HG03354 (cell line): ENCODE measurements around the gene DISC1.

Experiments used
- ATAC-seq: cut with Tn5 transposase; IDR thresholded peaks from one replicate; pipeline ENCODE4 v1.9.1; 2021; ENCODE audit warnings: mild to moderate bottlenecking; ENCODE audit not compliant: unreplicated experiment, poor library complexity, severe bottlenecking

The DISC1 gene

DNA sequence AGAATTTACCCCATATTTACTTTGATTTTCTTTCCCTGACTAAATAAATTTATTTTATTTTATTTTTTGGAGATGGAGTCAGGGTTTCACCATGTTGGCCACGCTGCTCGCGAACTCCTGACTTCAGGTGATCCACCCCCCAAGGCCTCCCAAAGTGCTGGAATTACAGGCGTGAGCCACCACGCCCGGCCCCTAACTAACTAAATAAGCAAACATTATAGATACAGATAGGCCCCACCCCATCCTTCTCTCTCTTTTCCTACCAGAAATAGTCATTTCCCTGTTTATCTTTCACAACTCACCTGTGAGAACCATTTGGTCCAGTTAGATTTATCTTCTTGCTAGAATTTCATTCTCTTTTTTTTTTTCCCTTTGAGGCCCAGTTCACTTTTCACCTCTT lies 167.3 kb downstream of the DISC1 start:
- ATAC-seq: no peak

DNA sequence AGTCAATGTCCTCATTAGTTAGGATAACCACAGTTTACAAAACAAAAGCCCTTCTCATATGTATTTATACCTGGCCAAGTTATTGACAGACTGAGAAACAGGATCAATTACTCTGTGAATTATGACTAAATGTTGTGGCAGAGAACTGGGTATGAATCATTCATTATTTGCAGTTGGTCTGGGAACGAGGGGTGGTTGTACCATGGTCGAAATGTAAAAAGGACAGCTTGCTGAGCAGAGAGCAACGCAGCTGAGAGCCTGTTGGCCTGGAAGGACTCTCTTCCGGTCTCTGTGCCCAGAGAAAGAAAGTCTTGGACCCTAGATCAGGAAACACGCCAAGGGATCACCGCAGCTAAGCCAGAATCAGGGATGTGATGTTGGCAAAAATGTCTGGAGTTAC lies 169.6 kb downstream of the DISC1 start:
- no peak for ATAC-seq

DNA sequence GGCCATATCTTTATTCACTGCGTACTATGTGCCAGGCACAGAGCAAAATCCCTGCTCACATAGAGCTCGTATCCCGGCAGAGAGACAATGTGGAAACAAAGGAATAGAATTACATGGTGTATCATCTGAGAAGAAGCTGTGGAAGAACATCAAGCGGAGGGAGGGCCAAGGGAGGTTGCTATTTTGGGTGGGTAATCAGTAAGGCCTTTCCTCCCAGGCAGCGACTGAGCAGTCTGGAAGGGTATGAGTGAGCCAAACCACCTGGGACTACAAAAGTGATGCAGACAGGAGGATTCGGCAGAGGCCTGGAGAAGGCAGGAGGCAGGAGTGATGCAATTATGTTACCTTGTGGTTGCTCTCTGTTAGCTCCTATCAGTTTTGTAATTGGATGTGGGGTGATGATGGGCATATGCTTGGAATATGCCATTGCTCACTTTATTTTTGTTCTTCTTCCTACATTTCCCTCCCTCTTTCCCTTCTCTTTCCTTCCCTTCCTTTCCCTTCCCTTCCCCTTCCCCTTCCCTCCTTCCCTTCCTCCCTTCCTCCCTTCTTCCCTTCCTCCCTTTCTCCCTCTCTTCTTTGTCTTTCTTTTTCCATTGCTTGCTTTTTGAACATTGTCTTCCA lies 172.9 kb downstream of the DISC1 start:
- ATAC-seq: no peak

DNA sequence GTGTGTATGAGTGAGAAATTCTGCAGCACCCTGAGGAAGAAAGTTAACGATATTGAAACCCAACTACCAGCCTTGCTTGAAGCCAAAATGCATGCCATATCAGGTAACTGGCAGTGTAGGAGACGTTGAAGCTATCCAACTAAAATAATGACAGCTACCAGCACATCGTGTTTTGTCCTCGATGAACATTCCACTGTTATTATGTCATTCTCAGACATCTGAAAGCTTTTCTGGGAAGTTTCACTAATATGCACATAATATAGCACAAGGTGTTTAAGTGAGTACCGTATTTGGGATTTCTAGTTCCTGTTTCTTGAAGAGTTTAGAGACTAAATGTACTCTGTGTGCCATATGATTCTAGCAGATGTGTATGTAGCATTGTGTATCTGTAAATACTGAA lies 173.5 kb downstream of the DISC1 start:
- no peak for ATAC-seq

DNA sequence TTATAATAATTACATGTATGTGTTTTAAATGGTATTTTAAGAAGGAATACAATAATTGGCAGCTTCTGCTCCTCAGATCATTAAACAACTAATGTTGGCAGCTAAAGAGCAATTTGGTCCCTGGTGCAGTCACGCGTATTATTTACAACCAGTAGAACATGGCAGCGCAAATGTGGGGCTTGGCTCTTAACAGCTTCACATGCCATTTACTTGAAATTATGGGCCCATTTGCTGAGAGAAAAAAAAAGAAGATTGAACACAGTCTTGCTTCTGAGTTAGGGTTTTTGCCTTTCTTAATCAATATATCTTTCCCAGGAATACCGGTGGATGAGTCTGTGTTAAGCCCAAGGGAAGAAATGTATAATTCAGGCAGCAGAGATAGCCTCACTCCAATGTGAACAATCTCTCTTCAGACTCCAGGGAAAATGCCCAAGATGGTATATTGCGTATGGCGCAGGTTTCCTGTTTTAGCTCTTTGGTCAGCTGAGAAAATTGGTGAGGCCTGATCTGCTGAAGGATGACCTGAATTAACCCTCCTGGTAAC lies 174.5 kb downstream of the DISC1 start:
- no peak for ATAC-seq

DNA sequence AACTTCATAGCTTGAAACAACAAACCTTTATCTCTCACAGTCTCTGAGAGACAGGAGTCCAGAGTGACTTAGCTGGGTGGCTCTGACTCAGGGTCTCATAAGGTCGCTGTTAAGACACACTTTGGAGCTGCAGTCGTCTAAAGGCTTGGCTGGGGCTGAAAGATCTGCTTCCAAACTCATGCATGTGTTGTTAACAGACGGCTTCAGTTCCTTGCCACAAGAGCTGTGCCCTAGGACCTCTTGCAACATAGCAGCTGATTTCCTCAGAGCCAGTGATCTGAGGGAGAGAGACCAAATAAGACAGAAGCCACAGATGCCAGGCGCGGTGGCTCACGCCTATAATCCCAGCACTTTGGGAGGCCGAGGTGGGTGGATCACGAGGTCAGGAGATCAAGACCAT lies 176.8 kb downstream of the DISC1 start:
- ATAC-seq: no peak

DNA sequence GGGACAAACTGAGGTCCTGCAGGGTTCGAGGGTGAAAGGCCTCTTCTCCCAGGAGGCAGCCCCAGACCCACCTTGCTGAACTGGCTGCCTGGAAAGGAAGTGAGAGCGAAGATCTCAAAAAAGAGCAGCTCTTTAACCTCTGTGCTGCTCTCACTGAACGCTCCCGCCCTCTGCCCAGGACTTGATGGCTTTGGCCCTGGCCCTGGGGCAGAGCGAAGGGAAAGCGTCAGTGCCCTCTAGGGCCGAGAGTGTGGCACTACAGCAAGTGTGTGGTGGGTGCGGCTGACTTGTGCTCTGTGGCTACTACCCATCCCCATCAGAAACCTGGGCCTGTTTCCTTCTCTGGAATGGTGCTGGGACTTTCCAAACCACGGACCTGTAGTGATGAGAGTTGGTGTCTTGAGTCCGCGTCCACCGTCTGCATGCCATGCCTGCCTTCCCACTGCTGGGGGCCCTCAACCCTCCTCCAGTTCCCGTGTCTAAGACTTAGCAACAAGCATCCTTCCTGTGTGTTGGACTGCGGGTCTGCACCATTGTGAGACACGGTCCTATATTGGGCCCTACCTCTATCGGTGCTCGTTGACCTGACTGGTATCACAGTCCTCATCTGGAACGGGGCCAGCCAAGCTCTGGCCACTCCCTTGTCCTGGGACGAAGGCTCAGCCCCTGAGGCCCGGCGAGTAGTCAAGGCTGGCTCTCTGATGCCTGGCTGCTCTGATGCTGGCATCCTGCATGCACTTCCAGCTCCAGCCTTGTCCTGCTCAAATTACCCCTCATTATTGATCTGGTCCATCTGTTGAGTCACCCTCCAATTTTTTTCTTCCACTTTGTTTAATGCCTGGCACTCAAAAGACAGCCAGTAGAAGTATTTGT lies 180.3 kb downstream of the DISC1 start:
- ATAC-seq: peak; percentile 93

DNA sequence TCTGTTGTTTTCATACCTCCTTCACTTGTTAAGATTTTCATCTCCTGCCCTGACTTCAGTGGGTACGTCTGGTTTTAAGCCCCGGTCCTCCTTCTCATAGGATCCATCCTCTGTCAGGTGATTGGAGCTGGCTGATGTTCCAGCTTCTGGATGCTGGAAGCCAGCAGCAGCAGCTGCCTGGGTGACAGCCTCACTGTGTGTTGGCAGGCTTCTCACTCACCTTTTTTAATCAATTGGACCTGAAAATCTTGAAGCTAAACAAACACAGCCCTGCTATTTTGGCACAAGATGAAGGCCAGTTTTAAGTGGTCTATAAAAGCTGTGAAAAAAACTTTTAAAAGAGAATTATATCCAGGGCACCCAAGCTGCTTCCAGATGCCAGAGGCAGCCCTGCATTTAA lies 181.0 kb downstream of the DISC1 start:
- no peak for ATAC-seq

DNA sequence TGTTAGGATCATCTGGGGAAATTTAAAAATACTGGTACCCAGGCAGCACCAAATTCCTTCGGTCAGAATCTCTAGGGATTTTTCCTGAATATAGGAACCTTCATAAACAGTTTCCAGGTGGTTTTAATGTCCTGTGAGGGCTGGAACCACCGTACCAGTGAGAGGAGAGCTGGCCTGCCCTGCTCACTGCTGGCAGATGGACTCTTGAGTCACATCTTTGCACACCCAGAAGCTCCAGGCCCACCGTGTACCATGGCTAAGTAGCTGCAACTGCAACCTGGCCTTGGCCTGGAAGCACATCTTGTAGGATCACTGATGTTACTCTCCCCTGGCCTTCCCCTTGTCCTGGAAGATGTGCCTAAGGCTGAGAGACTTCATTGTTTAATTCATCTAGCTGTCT lies 181.5 kb downstream of the DISC1 start:
- ATAC-seq: no peak

DNA sequence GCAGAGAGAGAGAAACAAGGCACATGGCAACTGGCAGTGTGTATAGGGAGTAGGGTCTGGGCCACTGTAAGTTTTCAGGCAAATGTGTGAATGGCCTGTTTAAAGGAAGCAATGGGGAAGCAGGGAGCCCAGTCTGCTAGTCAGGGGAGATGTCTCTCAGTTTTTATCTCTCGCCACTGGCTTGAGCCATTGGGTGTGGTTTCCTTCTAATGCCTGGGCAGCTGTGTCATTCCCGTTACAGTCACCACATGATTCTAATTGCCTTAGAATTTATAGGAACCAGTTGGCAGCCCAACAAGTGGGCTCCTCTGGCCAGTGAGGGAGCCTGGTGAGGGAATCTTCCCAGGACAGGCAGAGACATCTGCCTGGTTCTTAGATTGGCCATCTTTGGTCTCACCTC lies 182.4 kb downstream of the DISC1 start:
- ATAC-seq: no peak

DNA sequence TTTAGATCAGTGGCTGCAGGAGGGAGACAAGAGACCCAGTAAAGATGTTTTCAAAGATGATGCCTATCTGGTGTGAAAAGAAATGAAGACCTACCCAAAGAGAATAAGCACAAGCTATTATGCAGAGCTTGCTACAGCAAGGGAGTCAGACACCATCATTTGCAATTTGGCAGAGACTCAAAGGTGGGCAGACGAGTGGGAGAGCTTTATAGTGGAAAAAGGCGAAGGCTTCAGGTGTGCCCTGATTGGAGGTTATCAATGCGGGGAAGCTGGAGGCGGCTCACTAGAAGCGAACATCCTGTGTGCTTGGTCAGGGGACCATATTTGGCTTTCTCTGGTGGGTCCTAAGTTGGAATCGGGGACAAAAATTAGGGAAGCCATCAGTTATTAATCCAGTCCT lies 183.8 kb downstream of the DISC1 start:
- ATAC-seq: no peak

DNA sequence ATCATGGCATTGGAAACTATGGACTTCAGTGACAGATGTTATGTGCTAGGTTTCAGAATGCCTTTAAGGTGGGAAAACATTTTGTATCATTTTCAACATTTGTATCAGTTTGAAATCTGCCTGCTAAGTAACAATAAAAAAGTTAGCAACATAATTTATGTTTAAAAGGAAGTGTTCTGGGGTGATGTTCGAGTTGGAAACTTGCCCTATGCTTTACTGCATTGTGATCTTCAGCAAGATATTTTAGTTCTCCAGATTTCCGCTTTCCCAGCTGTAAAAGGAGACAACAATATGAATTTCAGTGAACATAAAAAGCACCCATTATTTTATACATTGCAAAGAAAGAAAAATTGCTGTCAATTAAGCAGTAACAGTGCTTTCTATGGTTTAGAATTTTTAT lies 187.4 kb downstream of the DISC1 start:
- no peak for ATAC-seq

DNA sequence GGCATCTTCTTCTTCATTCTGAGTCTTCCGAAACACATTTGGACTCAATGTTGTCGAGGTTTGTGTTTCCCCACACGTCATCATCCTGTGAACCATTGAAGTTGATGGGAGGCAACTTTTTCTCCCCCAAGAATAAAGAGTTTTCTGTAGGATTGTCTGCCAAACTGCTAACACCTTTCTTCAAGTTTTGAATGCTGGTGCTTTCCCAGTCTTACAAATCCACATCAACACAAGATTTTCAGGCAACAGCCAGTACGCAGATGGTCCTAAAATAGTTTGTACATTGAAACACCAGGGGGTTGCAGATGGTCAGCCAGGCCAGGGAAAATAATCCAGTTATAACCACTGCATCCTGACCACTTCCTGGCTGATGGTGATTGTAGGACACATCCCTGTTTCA lies 187.9 kb downstream of the DISC1 start:
- ATAC-seq: no peak

DNA sequence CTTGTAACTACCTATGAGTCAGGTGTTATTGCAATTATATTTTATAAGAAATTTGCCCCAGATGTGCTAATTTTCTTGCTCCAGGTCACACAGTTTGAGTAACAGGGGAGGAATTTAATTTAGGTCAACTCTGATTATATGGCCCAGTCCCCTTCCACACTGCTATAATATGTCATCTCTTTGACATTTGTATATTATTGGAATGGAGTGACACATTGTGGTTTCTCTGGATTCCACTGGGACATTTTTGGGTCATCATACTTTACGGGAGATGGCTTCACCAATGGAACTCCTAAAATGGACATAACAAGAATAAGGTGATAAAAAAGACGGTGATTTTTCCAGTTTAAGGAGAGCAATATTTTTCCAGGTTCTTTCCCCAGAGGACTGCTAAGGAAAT lies 191.2 kb downstream of the DISC1 start:
- no peak for ATAC-seq

DNA sequence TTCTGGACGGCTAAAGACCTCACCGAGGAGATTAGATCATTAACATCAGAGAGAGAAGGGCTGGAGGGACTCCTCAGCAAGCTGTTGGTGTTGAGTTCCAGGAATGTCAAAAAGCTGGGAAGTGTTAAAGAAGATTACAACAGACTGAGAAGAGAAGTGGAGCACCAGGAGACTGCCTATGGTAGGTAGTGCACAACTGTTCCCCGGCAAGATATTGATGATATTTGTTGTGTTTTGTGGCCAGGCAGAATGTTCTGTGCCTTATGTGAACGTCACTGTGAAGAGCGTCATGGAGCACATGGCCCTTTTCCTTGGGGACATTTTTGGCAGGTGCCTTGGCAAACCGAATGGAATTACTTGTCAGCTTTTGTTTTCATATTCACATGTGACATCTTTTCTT lies 191.7 kb downstream of the DISC1 start:
- ATAC-seq: no peak

DNA sequence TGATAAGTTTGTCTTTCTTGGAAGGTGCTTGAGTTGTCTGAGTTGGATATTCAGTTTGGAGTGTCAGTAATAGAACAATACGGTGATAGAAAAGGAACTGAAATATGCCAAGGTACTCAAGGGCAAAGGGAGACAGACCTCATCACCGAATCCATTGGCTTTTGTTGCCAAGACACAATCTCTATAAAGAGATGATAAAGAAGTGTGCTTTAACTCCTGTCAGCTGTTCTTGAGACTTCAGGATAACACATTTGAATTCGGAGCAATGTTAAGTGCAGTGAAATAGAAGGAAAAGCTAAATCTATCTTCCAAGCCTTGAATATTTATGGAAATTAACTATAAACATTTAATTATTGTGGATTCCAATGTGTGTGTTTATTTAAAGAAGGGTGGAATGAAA lies 194.7 kb downstream of the DISC1 start:
- ATAC-seq: no peak

DNA sequence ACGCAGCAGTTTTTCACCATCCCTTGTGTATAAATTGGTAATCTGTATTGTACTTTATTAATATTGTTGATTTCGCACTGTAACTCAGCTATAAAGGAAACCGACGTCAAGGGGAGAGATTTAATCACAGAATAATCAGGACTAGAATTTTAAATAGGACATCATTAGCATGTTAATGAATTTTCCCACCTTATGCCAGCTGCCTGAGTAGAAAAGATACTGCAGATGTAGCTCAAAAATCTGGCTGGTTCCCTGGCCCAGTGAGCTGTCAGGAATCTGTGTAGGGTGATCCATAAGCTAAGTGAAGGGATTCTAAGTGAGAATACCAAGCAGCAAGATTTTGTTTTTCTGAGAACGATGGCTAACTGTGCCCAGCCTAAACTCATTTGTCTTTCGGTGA lies 195.5 kb downstream of the DISC1 start:
- no peak for ATAC-seq

DNA sequence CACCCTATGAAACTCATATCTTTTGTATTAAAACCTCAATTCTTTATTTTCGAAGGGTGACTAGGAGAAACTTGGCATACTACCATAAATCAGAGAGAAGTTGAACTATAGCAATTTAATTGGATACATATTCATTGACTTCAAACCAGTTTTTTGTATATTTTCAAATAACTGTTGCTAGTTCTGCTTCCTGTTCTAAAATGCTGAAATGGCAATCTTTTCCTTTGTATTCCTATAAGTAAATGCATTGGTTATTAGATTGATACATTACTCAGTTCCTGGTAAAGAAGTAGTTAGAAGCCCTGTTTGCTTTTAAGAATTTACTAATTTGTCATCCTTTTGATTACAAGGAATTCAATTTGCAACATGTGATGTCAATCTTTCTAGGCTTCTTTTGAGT lies 200.0 kb downstream of the DISC1 start:
- no peak for ATAC-seq

DNA sequence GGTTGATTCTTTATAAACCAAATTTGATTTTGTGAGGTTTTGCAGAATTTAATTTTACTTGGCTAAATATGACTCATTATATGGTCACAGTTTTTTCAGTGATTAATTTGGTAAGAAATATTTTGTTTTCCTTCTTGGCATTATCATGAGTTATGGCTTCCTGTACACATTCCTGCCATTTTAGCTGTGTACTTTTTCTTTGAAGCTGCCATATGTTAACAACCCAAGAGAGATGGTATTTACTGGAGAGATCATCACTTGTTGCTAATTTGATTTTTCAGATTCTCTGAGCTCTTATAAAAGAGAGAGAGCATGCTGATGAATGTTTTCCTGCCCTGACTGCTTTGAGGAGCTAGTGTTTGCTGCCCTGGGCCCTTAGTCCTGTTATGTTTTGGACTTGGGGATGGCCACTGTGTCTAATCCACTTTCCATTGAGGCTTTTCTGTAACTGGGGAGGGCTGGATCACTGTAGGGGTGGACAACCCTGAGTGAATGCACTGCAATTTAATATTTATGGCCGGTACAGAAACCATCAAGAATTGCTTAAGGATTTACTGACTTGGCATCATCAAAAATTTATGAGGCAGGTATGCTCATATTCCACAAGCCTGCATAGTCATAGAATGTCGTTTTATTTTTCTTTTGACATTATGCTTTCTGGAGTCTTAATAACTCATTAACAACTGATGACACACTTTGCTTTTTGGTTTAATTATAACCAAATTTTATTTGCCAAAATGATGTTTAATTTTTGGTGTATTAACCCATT lies 200.9 kb downstream of the DISC1 start:
- no peak for ATAC-seq

DNA sequence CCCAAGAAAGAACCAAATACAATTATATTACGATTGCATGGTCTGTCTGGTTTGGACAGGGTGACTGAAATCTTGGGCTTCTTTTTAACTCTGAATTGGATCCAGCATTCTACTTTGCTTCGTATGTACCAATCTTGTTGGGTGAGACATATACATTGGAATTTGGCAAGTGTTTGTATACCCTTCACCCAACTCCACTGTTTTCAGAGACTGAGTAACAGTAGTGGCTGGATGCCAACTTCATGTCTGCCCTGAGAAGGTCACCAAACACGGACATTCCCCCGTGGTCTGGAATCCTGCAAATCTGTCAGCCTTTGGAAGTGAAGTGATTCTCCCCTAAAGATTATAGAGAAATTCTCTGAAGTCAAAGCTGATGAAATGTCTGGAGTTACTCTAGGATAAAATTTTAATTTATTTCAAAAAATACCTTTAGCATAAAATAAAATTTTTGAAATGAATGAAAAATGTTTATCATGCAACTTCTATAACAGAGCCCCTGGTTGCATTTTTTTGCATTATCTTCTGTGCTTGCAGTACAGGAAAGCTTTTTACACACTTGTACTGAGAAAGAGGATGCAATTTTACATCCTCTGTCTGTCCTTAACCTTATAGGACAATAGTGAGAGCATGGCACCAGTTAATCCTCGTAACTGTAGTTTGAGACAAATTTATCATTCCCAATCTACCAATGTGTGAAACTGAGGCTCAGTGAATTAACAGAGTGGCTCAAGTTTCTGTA lies 201.8 kb downstream of the DISC1 start:
- ATAC-seq: no peak
